Keratinocyte (primary cell): ENCODE results near the gene ENTREP1. TPM values are rescaled to one million over a fixed set of nuclear protein-coding genes. Genes with fewer than 3 reads are reported as not detected.

Source experiments
- DNase-seq: peaks from one replicate; pipeline ENCODE4 v3.0.0-alpha.2; 2011; ENCODE audit warnings: low read depth, missing footprints, low spot score
- FAIRE-seq: peaks from 2 replicates; lab custom pipeline; 2011; peaks lifted over from hg19 to GRCh38; lab: Jason Lieb, UNC
- H2AFZ ChIP-seq: 2 replicates; pipeline ENCODE4 v1.6.0; 2012; ENCODE audit warnings: low read length, control low read depth, inconsistent platforms; ENCODE audit not compliant: control insufficient read depth
- H3K27ac ChIP-seq: 2 replicates; pipeline ENCODE4 v1.5.1; 2011; ENCODE audit warnings: low read length; ENCODE audit not compliant: control insufficient read depth, insufficient read depth
- H3K27me3 ChIP-seq: 3 replicates; pipeline ENCODE4 v1.6.0; 2011; ENCODE audit warnings: low read length; ENCODE audit not compliant: control insufficient read depth, insufficient read depth; ENCODE audit errors: extremely low read depth
- H3K36me3 ChIP-seq, 2 experiments: 2 replicates in 1 of 2; 3 replicates in 1 of 2; pipeline ENCODE4 v1.5.1; 2011; ENCODE audit warnings: low read length in 2 of 2, mild to moderate bottlenecking in 1 of 2; ENCODE audit not compliant: control insufficient read depth in 2 of 2, insufficient read depth in 2 of 2; ENCODE audit errors: extremely low read depth in 1 of 2
- H3K4me1 ChIP-seq: 3 replicates; pipeline ENCODE4 v1.5.1; 2011; ENCODE audit warnings: low read length; ENCODE audit not compliant: control insufficient read depth, insufficient read depth; ENCODE audit errors: extremely low read depth
- H3K4me2 ChIP-seq: 3 replicates; pipeline ENCODE4 v1.6.0; 2011; ENCODE audit warnings: low read depth, low read length; ENCODE audit not compliant: control insufficient read depth, insufficient read depth; ENCODE audit errors: extremely low read depth
- H3K4me3 ChIP-seq, 3 experiments: fragments of 200-600 bp in 1 of 3; sonication (generic) in 1 of 3; 2 replicates in 2 of 3; 3 replicates in 1 of 3; pipeline ENCODE4 v1.5.1; 2011 to 2016; ENCODE audit warnings: low read length in 3 of 3, mild to moderate bottlenecking in 3 of 3, control low read depth in 2 of 3, inconsistent platforms in 1 of 3, low read depth in 1 of 3, mixed read lengths in 1 of 3, mixed run types in 1 of 3, moderate library complexity in 1 of 3; ENCODE audit not compliant: control insufficient read depth in 2 of 3, insufficient read depth in 2 of 3; ENCODE audit errors: extremely low read depth in 1 of 3
- H3K79me2 ChIP-seq: 2 replicates; pipeline ENCODE4 v1.6.0; 2012; ENCODE audit warnings: low read length; ENCODE audit not compliant: control insufficient read depth, insufficient read depth
- H3K9ac ChIP-seq: 3 replicates; pipeline ENCODE4 v1.6.0; 2011; ENCODE audit warnings: low read length; ENCODE audit not compliant: control insufficient read depth, insufficient read depth; ENCODE audit errors: extremely low read depth
- H3K9me1 ChIP-seq: 3 replicates; pipeline ENCODE4 v1.6.0; 2011; ENCODE audit warnings: low read length; ENCODE audit not compliant: control insufficient read depth, insufficient read depth; ENCODE audit errors: extremely low read depth
- H3K9me3 ChIP-seq: 2 replicates; pipeline ENCODE4 v1.5.1; 2012; ENCODE audit warnings: low read depth, low read length; ENCODE audit not compliant: control insufficient read depth
- H4K20me1 ChIP-seq: 3 replicates; pipeline ENCODE4 v1.6.0; 2011; ENCODE audit warnings: low read length; ENCODE audit not compliant: control insufficient read depth, insufficient read depth; ENCODE audit errors: extremely low read depth
- CTCF ChIP-seq, 3 experiments: IDR thresholded peaks in 1 of 3; conservative IDR thresholded peaks in 1 of 3; optimal IDR thresholded peaks in 1 of 3; 2 replicates in 2 of 3; 3 replicates in 1 of 3; pipeline versions ENCODE3 to v1.5.1; 2011; ENCODE audit warnings: low read length in 3 of 3, mild to moderate bottlenecking in 3 of 3, moderate library complexity in 2 of 3, control low read depth in 1 of 3, inconsistent platforms in 1 of 3; ENCODE audit not compliant: insufficient read depth in 2 of 3; ENCODE audit errors: extremely low read depth in 1 of 3
- EZH2 ChIP-seq: IDR thresholded peaks from one replicate; pipeline ENCODE4 v1.6.1; 2012; ENCODE audit warnings: inconsistent platforms, mild to moderate bottlenecking, low read length, moderate library complexity
- dilution Hi-C: fragments of 300-500 bp; cut with MboI; formaldehyde crosslinking; loops from one replicate; pipeline ENCODE4 v1.7.0; 2020; ENCODE audit warnings: low sequenced_read_pairs; ENCODE audit not compliant: extremely low pct_ligation_motif_present
- polyA plus RNA-seq, 5 experiments: library from polyadenylated mRNA; depleted of rRNA in 3 of 5; stranded (reverse) in 3 of 5; stranded (forward) in 1 of 5; unstranded in 1 of 5; fragments of >200 nt; gene quantifications; 1 replicate in 1 of 5; 2 replicates in 3 of 5; 3 replicates in 1 of 5; pipeline versions ENCODE4 v1.2.1 to v1.2.3, GENCODE V29; 2011 to 2012; ENCODE audit warnings: missing spikeins in 2 of 5, low read depth in 1 of 5, low replicate concordance in 1 of 5

The ENTREP1 gene
- polyA plus RNA-seq, 1 donor (not counting 4 experiments of a cell fraction or from before 2014, with no cell fraction given), result 0.52 TPM

- H3K36me3 ChIP-seq, result no peaks in the 10 kb centered on the region
- peaks cover 35% of the 10 kb centered on the region for H3K4me1 ChIP-seq
- no peak overlapping the region for H3K27ac ChIP-seq
- H3K4me2 ChIP-seq, result no peak overlapping the region
- no peak overlapping the region for H3K4me3 ChIP-seq
- H3K27me3 ChIP-seq, result no peaks in the 10 kb centered on the region
- TF ChIP-seq EZH2, result no peak
- no peak for TF ChIP-seq CTCF (optimal IDR thresholded peaks at IDR 0.05 in 1 of 3, IDR thresholded peaks at IDR 0.05 in 1 of 3, conservative IDR thresholded peaks at IDR 0.05 in 1 of 3; ENCODE audit: extremely low read depth in 1 of 3, insufficient read depth in 2 of 3, low read length in 3 of 3)
- no peaks in the 10 kb centered on the region for H3K9me3 ChIP-seq
- H3K79me2 ChIP-seq, result no peaks in the 10 kb centered on the region
- DNase-seq (no peak), FAIRE-seq (no peak)
- H3K9me1 ChIP-seq, result no peaks in the 10 kb centered on the region
- no peak overlapping the region for H3K9ac ChIP-seq
- dilution Hi-C loops, result no loop called here
- H2AFZ ChIP-seq, result no peak overlapping the region
- no peaks in the 10 kb centered on the region for H4K20me1 ChIP-seq
These were observed 52.3 kb downstream of the ENTREP1 start for GRCh38 chr9:69377291-69377690.

GRCh38 chr9:69377981-69378380 lies 53.0 kb downstream of the ENTREP1 start:
- FAIRE-seq (no peak), DNase-seq (no peak)
- Histone ChIP-seq H3K9me3 (no peaks in the 10 kb centered on the region), H3K36me3 (no peaks in the 10 kb centered on the region), H3K4me3 (no peak overlapping the region), H3K9me1 (no peaks in the 10 kb centered on the region), H2AFZ (no peak overlapping the region), H3K27me3 (no peaks in the 10 kb centered on the region), H3K4me2 (no peak overlapping the region), H3K9ac (no peak overlapping the region), H3K79me2 (no peaks in the 10 kb centered on the region), H3K4me1 (peaks cover 35% of the 10 kb centered on the region), H4K20me1 (no peaks in the 10 kb centered on the region), H3K27ac (no peak overlapping the region)
- TF ChIP-seq CTCF (optimal IDR thresholded peaks at IDR 0.05 in 1 of 3, IDR thresholded peaks at IDR 0.05 in 1 of 3, conservative IDR thresholded peaks at IDR 0.05 in 1 of 3; ENCODE audit: extremely low read depth in 1 of 3, insufficient read depth in 2 of 3, low read length in 3 of 3), result no peak
- no peak for TF ChIP-seq EZH2
- dilution Hi-C loops, result no loop called here
